GM13976 (cell line): ENCODE data around the gene MID1IP1.

ENCODE experiments used
- DNase-seq: peaks from one replicate; pipeline ENCODE4 v3.0.0; 2012; ENCODE audit warnings: low spot score
- CTCF ChIP-seq: IDR thresholded peaks from 2 replicates; pipeline ENCODE4 v1.5.1; 2012; ENCODE audit warnings: borderline replicate concordance, mild to moderate bottlenecking; ENCODE audit not compliant: insufficient read depth; ENCODE audit errors: extremely low read depth, missing control alignments, control extremely low read depth
- in situ Hi-C: fragments of 300-500 bp; cut with MboI; formaldehyde crosslinking; loops from one replicate; pipeline ENCODE4 v1.12.0; 2022; ENCODE audit warnings: low sequenced_read_pairs, mixed read lengths, inconsistent platforms; ENCODE audit not compliant: unreplicated experiment

Gene MID1IP1

GRCh38 chrX:38770152-38770551 is 31.1 kb upstream of the MID1IP1 start:
- no peak for DNase-seq
- in situ Hi-C loops, result loop anchor here (25.0 kb wide), 1 partner anchor 467 kb away; no protein-coding TSS in a partner anchor
- TF ChIP-seq CTCF, result no peak

DNA sequence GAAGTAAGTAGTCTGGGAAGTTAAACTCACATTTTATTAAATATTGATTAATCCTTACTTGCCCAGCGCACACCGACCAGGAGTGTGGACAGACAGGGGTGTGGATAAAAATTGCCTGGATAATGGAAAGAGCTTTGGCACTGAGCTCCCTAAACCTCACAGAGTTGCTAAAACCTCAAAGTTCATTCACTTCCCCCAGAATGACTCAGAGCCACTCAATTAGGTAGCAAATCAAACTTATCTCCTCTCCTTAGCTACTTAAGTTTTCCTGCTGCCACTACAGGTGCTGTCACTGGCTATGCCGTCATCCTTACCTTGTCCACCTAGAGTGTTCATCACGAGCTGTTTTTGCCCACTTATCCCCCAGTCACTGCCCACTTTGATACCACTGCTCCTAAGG is 27.0 kb upstream of the MID1IP1 start:
- no peak for TF ChIP-seq CTCF
- no peak for DNase-seq
- in situ Hi-C loops, result loop anchor here (25.0 kb wide), 1 partner anchor 463 kb away; no protein-coding TSS in a partner anchor

- in situ Hi-C loops, result no loop called here
- DNase-seq, result no peak
- no peak for TF ChIP-seq CTCF
Observed at GRCh38 chrX:38796946-38797345, 4.3 kb upstream of the MID1IP1 start.

DNA sequence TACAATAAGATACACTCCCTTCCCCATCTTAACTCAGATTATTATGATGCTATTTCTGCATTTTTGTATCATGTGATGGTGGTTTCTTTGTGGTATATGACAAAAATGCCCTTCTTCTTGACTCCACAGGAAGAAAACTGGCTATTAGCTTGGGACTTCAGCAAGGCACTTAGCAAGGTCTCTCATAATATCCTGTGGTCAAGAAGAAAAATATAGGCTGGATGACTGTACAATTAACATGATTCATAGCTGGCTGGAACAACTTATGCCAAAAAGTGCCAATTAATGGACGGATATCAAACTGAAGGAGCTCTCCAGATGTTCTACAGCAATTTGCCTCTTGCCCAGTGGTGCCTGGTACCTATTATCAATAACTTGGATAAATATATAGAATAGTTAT is 2.3 kb upstream of the MID1IP1 start:
- DNase-seq, result no peak
- in situ Hi-C loops, result no loop called here
- TF ChIP-seq CTCF, result no peak

- DNase-seq, result no peak
- no peak for TF ChIP-seq CTCF
- in situ Hi-C loops, result no loop called here
Observed at GRCh38 chrX:38799995-38800580, 1.2 kb upstream of the MID1IP1 start.

DNA sequence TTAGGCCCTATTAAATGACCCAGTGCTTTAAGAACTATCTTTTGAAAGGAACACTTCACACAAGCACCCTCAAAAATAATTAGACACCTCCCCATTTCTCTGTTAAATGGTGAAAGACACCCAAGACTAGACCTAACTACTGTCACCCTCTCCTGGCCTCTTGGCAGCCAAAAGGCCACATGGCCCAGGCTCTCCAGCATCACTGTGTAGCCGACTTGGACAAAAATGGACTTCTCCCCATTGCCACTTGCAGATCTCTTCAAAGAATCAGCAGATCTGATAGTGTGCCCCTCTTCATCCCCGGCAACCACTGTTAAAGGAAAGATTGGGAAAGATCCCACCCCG is 2.0 kb downstream of the MID1IP1 start:
- DNase-seq, result peak; percentile 24
- TF ChIP-seq CTCF, result no peak
- in situ Hi-C loops, result no loop called here
